PC-9 (cell line): ENCODE data around the gene KRTAP12-2. TPM values are rescaled to one million over a fixed set of nuclear protein-coding genes. Genes with fewer than 3 reads are reported as not detected.

ENCODE experiments used
- BruUV-seq: library from RNA; stranded (reverse); fragments of 400-500 nt; replicated peaks from 2 replicates; lab custom pipeline; 2021; lab: Mats Ljungman, UMichigan
- CTCF ChIA-PET: fragments of 300-600 bp; sonication (Branson Sonifier 250); formaldehyde crosslinking; loops from one replicate; lab custom pipeline; 2022; ENCODE audit warnings: antibody characterized with exemption; lab: Charles Lee
- POLR2A ChIA-PET: fragments of 300-600 bp; sonication (Branson Sonifier 250); formaldehyde crosslinking; loops from one replicate; lab custom pipeline; 2022; ENCODE audit warnings: antibody characterized with exemption; ENCODE audit not compliant: unreplicated experiment; lab: Charles Lee
- DNase-seq, 2 experiments: peaks; one replicate each; pipeline versions ENCODE4 v3.0.0 to v3.0.0-alpha.2; 2015 to 2022; ENCODE audit warnings: mixed read lengths in 1 of 2
- H2AFZ ChIP-seq: fragments of 200-600 bp; sonication (generic); 2 replicates; pipeline ENCODE4 v1.8.1; 2017; ENCODE audit warnings: antibody characterized with exemption
- H3F3A ChIP-seq: fragments of 200-600 bp; sonication (generic); 2 replicates; pipeline ENCODE4 v1.8.1; 2017; ENCODE audit warnings: antibody characterized with exemption, mild to moderate bottlenecking, low read depth; ENCODE audit not compliant: insufficient read depth
- H3K27ac ChIP-seq: fragments of 200-600 bp; sonication (generic); 2 replicates; pipeline ENCODE4 v1.6.1; 2016; ENCODE audit warnings: mixed run types
- H3K27me3 ChIP-seq: fragments of 200-600 bp; sonication (generic); 2 replicates; pipeline ENCODE4 v1.6.1; 2016; ENCODE audit warnings: low read depth, mixed run types; ENCODE audit not compliant: insufficient read depth
- H3K36me3 ChIP-seq: fragments of 200-600 bp; sonication (generic); 2 replicates; pipeline ENCODE4 v1.6.1; 2016; ENCODE audit warnings: low read depth, mixed run types
- H3K4me1 ChIP-seq: fragments of 200-600 bp; sonication (generic); replicated peaks from 2 replicates; pipeline ENCODE4 v1.6.1; 2016; ENCODE audit warnings: mixed run types; ENCODE audit not compliant: insufficient read depth
- H3K4me2 ChIP-seq: fragments of 200-600 bp; sonication (generic); 2 replicates; pipeline ENCODE4 v1.6.1; 2017; ENCODE audit warnings: mixed run types
- H3K4me3 ChIP-seq: fragments of 200-600 bp; sonication (generic); 2 replicates; pipeline ENCODE4 v1.6.1; 2016; ENCODE audit warnings: mixed run types
- H3K79me2 ChIP-seq: fragments of 200-600 bp; sonication (generic); 2 replicates; pipeline ENCODE4 v1.6.1; 2017; ENCODE audit warnings: low read depth, mixed run types
- H3K9me2 ChIP-seq: fragments of 200-600 bp; sonication (generic); 2 replicates; pipeline ENCODE4 v1.8.1; 2017; ENCODE audit warnings: mild to moderate bottlenecking; ENCODE audit not compliant: insufficient read depth
- H3K9me3 ChIP-seq: fragments of 200-600 bp; sonication (generic); 2 replicates; pipeline ENCODE4 v1.8.1; 2016; ENCODE audit warnings: low read depth; ENCODE audit not compliant: insufficient read depth
- H4K20me1 ChIP-seq: fragments of 200-600 bp; sonication (generic); 2 replicates; pipeline ENCODE4 v1.8.1; 2017; ENCODE audit not compliant: insufficient read depth
- CTCF ChIP-seq: fragments of 200-600 bp; sonication (generic); conservative IDR thresholded peaks from 2 replicates; pipeline ENCODE4 v1.6.1; 2017; ENCODE audit warnings: mixed run types, antibody characterized with exemption, mild to moderate bottlenecking, moderate library complexity
- EZH2 ChIP-seq: fragments of 200-600 bp; sonication (generic); IDR thresholded peaks from 2 replicates; pipeline ENCODE4 v1.8.0; 2017; ENCODE audit warnings: antibody characterized with exemption, low read depth
- intact Hi-C: fragments of 100-400 bp; cut with micrococcal nuclease; formaldehyde crosslinking; loops from one replicate; pipeline ENCODE4 v1.10.0; 2022; ENCODE audit not compliant: unreplicated experiment
- total RNA-seq: library from RNA; stranded (reverse); gene quantifications from 2 replicates; pipeline ENCODE4 v1.2.3, GENCODE V29; 2021

The KRTAP12-2 gene
- total RNA-seq, 1 experiment from 2014 or later: not detected

- ChIA-PET CTCF (no interaction called here), POLR2A (no interaction called here)
- TF ChIP-seq CTCF (no peak), EZH2 (no peak)
- H3K27me3 ChIP-seq: peaks cover 76% of the 10 kb centered on the region
- no peak overlapping the region for H3K27ac ChIP-seq
- no peak overlapping the region for H3K4me2 ChIP-seq
- intact Hi-C loops: no loop called here
- H2AFZ ChIP-seq: no peak overlapping the region
- H3F3A ChIP-seq: no peaks in the 10 kb centered on the region
- no peak overlapping the region for H3K4me3 ChIP-seq
- no peaks in the 10 kb centered on the region for H3K9me2 ChIP-seq
- no peaks in the 10 kb centered on the region for H3K4me1 ChIP-seq
- BruUV-seq: no TSS peak
- no peak for DNase-seq
- no peaks in the 10 kb centered on the region for H3K9me3 ChIP-seq
- H3K79me2 ChIP-seq: no peaks in the 10 kb centered on the region
- H3K36me3 ChIP-seq: no peaks in the 10 kb centered on the region
- H4K20me1 ChIP-seq: no peaks in the 10 kb centered on the region
Observed at GRCh38 chr21:44701023-44701400, 34.3 kb upstream of the KRTAP12-2 start.

- H3K4me2 ChIP-seq: no peak overlapping the region
- H2AFZ ChIP-seq: no peak overlapping the region
- BruUV-seq: no TSS peak
- H3K79me2 ChIP-seq: no peaks in the 10 kb centered on the region
- POLR2A ChIA-PET: no interaction called here
- no peak for DNase-seq
- H3K27me3 ChIP-seq: peaks cover 83% of the 10 kb centered on the region
- H3K36me3 ChIP-seq: no peaks in the 10 kb centered on the region
- TF ChIP-seq CTCF (no peak), EZH2 (no peak)
- H3K4me1 ChIP-seq: no peaks in the 10 kb centered on the region
- CTCF ChIA-PET: no interaction called here
- no peak overlapping the region for H3K4me3 ChIP-seq
- H3K9me2 ChIP-seq: no peaks in the 10 kb centered on the region
- no peak overlapping the region for H3K27ac ChIP-seq
- intact Hi-C loops: no loop called here
- no peaks in the 10 kb centered on the region for H3F3A ChIP-seq
- no peaks in the 10 kb centered on the region for H3K9me3 ChIP-seq
- no peaks in the 10 kb centered on the region for H4K20me1 ChIP-seq
Observed at GRCh38 chr21:44700101-44701022, 33.6 kb upstream of the KRTAP12-2 start.

- intact Hi-C loops: no loop called here
- no TSS peak for BruUV-seq
- peaks cover 81% of the 10 kb centered on the region for H3K27me3 ChIP-seq
- no peak overlapping the region for H3K4me2 ChIP-seq
- H3K79me2 ChIP-seq: no peaks in the 10 kb centered on the region
- no peaks in the 10 kb centered on the region for H3K9me2 ChIP-seq
- H3K9me3 ChIP-seq: no peaks in the 10 kb centered on the region
- no peak overlapping the region for H3K4me3 ChIP-seq
- H2AFZ ChIP-seq: no peak overlapping the region
- H3K4me1 ChIP-seq: no peaks in the 10 kb centered on the region
- H4K20me1 ChIP-seq: no peaks in the 10 kb centered on the region
- no peak for DNase-seq
- CTCF ChIA-PET: no interaction called here
- TF ChIP-seq EZH2: no peak
- TF ChIP-seq CTCF: no peak
- POLR2A ChIA-PET: no interaction called here
- H3K36me3 ChIP-seq: no peaks in the 10 kb centered on the region
- H3F3A ChIP-seq: no peaks in the 10 kb centered on the region
- H3K27ac ChIP-seq: no peak overlapping the region
Observed at GRCh38 chr21:44699502-44700001, 32.8 kb upstream of the KRTAP12-2 start.
